ENCODE data around the gene MCTP1.

The MCTP1 gene

DNA sequence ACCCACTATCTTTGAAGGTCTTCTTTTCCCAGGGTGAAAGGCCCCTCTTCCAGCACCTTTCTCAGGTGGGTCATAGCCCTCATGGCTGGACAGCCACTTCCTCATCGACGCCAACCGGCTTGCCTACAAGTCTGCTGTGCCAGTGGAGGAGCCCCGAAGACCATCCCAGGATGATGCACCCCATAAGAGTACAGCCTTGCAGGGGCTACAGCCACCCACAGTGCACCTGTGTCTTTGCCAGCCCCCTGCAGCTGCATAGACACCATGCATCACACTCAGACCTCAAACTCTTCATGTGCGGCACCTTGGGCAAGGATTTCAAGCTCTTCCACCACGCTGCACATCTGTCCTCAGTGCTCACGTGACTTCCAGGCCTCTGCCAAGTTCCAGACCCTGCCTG is 493.1 kb downstream of the MCTP1 start:
- CTCF ChIA-PET = interaction anchor here (0.7 kb wide), 1 partner anchor 204 kb away, joined by 10 read pairs; no protein-coding TSS in a partner anchor
- POLR2A ChIA-PET = no interaction called here
- no peak for TF ChIP-seq ARNT (IDR thresholded peaks at IDR 0.05)
- TF ChIP-seq HDGF (IDR thresholded peaks at IDR 0.05; ENCODE audit: borderline replicate concordance) = no peak
- no peak for TF ChIP-seq PKNOX1 (IDR thresholded peaks at IDR 0.05)
- TF ChIP-seq BHLHE40 (IDR thresholded peaks at IDR 0.05; ENCODE audit: borderline replicate concordance) = no peak
- no peak for TF ChIP-seq NFRKB (IDR thresholded peaks at IDR 0.05)
- TF ChIP-seq ELF4 (IDR thresholded peaks at IDR 0.05) = no peak
- DNase-seq (ENCODE audit: extremely low spot score) = no peak

DNA sequence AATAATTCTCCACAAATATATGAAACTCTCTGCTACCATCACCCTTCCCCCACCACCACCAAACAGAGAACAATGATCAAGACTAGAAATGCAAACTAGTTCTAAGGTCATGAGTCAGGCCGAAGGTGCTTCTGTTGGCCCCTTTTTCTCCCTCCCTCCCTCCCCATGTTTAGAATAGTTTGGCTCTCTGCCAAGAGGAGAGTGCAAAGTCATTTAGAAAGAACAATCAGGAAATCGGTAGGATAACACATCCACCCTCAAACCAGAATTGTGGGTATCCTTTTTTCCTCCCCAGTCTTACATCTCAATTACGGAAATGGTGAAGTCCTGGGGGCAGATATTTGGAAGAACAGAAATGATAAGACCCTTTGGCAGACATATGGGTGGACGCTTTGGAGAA is 496.4 kb downstream of the MCTP1 start:
- TF ChIP-seq CTBP1 (IDR thresholded peaks at IDR 0.05; ENCODE audit: borderline replicate concordance) (no peak), LEF1 (IDR thresholded peaks at IDR 0.05; ENCODE audit: borderline replicate concordance) (no peak), SP1 (IDR thresholded peaks at IDR 0.05) (no peak), ZNF384 (IDR thresholded peaks at IDR 0.05) (no peak), ARNT (IDR thresholded peaks at IDR 0.05) (no peak), BHLHE40 (IDR thresholded peaks at IDR 0.05; ENCODE audit: borderline replicate concordance) (no peak), L3MBTL2 (conservative IDR thresholded peaks at IDR 0.05) (no peak), HDGF (IDR thresholded peaks at IDR 0.05; ENCODE audit: borderline replicate concordance) (no peak)
- POLR2A ChIA-PET = no interaction called here
- DNase-seq (ENCODE audit: extremely low spot score) = no peak
- CTCF ChIA-PET = no interaction called here

- TF ChIP-seq NFRKB (IDR thresholded peaks at IDR 0.05) = no peak
- no peak for TF ChIP-seq FOXM1 (IDR thresholded peaks at IDR 0.05; ENCODE audit: borderline replicate concordance)
- TF ChIP-seq PKNOX1 (IDR thresholded peaks at IDR 0.05) = no peak
- no peak for TF ChIP-seq ZNF384 (IDR thresholded peaks at IDR 0.05)
- no peak for TF ChIP-seq L3MBTL2 (conservative IDR thresholded peaks at IDR 0.05)
- POLR2A ChIA-PET = no interaction called here
- CTCF ChIA-PET = no interaction called here
- DNase-seq (ENCODE audit: extremely low spot score) = no peak
Observed at GRCh38 chr5:94784536-94785505, 500.1 kb downstream of the MCTP1 start.

GRCh38 chr5:94782383-94782782 is 502.5 kb downstream of the MCTP1 start:
- POLR2A ChIA-PET = no interaction called here
- CTCF ChIA-PET = interaction anchor here (0.6 kb wide), 1 partner anchor 48 kb away, joined by 3 read pairs; no protein-coding TSS in a partner anchor
- DNase-seq (ENCODE audit: extremely low spot score) = no peak
- TF ChIP-seq FOXK2 (IDR thresholded peaks at IDR 0.05) = no peak
- TF ChIP-seq HDGF (IDR thresholded peaks at IDR 0.05; ENCODE audit: borderline replicate concordance) = no peak

DNA sequence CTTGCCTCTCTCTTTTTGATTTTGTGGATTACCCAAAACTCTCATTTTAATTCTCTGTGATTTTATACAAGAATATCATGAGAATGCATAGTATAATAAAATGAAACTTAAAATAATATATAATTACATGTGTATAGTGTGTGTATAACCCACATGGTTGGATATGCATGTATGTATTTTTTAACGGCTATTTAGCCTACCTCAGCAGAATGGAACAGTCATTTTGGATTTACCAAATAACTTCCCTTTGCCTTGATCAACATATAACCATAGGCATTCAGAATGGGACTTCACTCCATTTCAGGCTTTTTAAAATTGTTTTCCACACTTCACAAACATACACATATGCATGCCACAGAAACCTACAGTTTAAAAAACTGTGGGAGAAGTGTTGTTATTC is 505.2 kb downstream of the MCTP1 start:
- ChIA-PET POLR2A (no interaction called here), CTCF (no interaction called here)
- no peak for TF ChIP-seq ZNF384 (IDR thresholded peaks at IDR 0.05)
- no peak for TF ChIP-seq SUZ12 (IDR thresholded peaks at IDR 0.05)
- no peak for TF ChIP-seq BHLHE40 (IDR thresholded peaks at IDR 0.05; ENCODE audit: borderline replicate concordance)
- no peak for TF ChIP-seq TARDBP (IDR thresholded peaks at IDR 0.05)
- DNase-seq (ENCODE audit: extremely low spot score) = no peak

GRCh38 chr5:94778732-94779131 is 506.2 kb downstream of the MCTP1 start:
- TF ChIP-seq L3MBTL2 (conservative IDR thresholded peaks at IDR 0.05) (peak; percentile 19; the same call in 1 of the 2 replicates), PKNOX1 (IDR thresholded peaks at IDR 0.05) (0 out of 2 replicates have a peak, but pooled peaks have one; percentile 13), LEF1 (IDR thresholded peaks at IDR 0.05; ENCODE audit: borderline replicate concordance) (no peak)
- CTCF ChIA-PET = no interaction called here
- POLR2A ChIA-PET = no interaction called here
- no peak for DNase-seq (ENCODE audit: extremely low spot score)

- DNase-seq (ENCODE audit: extremely low spot score) = peak; percentile 42
- TF ChIP-seq FOXK2 (IDR thresholded peaks at IDR 0.05) = no peak
- peak; percentile 77 for TF ChIP-seq L3MBTL2 (conservative IDR thresholded peaks at IDR 0.05)
- no peak for TF ChIP-seq ZNF384 (IDR thresholded peaks at IDR 0.05)
- POLR2A ChIA-PET = no interaction called here
- CTCF ChIA-PET = no interaction called here
Observed at GRCh38 chr5:94778299-94778698, 506.6 kb downstream of the MCTP1 start.
